HepG2 (cell line): ENCODE results near the gene PYGL. TPM values are rescaled to one million over a fixed set of nuclear protein-coding genes. Genes with fewer than 3 reads are reported as not detected.

Experiments used
- ARID5B ChIP-seq: IDR thresholded peaks from 2 replicates; pipeline ENCODE4 v1.4.0; 2020; ENCODE audit warnings: mild to moderate bottlenecking, missing genetic modification reagents
- BATF2 ChIP-seq: sonication (generic); formaldehyde crosslinking; IDR thresholded peaks from 2 replicates; pipeline ENCODE4 v1.8.0; 2022; ENCODE audit warnings: mild to moderate bottlenecking, missing genetic modification reagents, moderate library complexity
- BRCA1 ChIP-seq: sonication (generic); formaldehyde crosslinking; IDR thresholded peaks from 2 replicates; pipeline ENCODE4 v1.4.0; 2020; ENCODE audit warnings: missing genetic modification reagents
- CEBPG ChIP-seq: IDR thresholded peaks from 2 replicates; pipeline ENCODE4 v1.6.1; 2016
- EEA1 ChIP-seq: sonication (generic); formaldehyde crosslinking; IDR thresholded peaks from 2 replicates; pipeline ENCODE4 v1.5.1; 2020; ENCODE audit warnings: mild to moderate bottlenecking, missing genetic modification reagents, borderline replicate concordance
- FOXA1 ChIP-seq, 2 experiments: fragments of 450-650 bp in 1 of 2; sonication (generic) in 1 of 2; formaldehyde crosslinking in 1 of 2; IDR thresholded peaks; 2 replicates each; pipeline versions ENCODE4 v1.4.0 to v1.6.1; 2016 to 2020; ENCODE audit warnings: missing genetic modification reagents in 1 of 2
- FOXP4 ChIP-seq: sonication (generic); formaldehyde crosslinking; IDR thresholded peaks from 2 replicates; pipeline ENCODE4 v1.4.0; 2020; ENCODE audit warnings: missing genetic modification reagents
- HDAC1 ChIP-seq: sonication (generic); formaldehyde crosslinking; IDR thresholded peaks from 2 replicates; pipeline ENCODE4 v1.5.1; 2020; ENCODE audit warnings: mild to moderate bottlenecking, missing genetic modification reagents
- JUND ChIP-seq: sonication (generic); formaldehyde crosslinking; IDR thresholded peaks from 2 replicates; pipeline ENCODE4 v1.8.0; 2022; ENCODE audit warnings: mild to moderate bottlenecking, missing genetic modification reagents
- NCOA2 ChIP-seq: sonication (generic); formaldehyde crosslinking; IDR thresholded peaks from 2 replicates; pipeline ENCODE4 v1.8.0; 2022; ENCODE audit warnings: inconsistent platforms
- NFE2L1 ChIP-seq: sonication (generic); formaldehyde crosslinking; IDR thresholded peaks from 2 replicates; pipeline ENCODE4 v1.4.0; 2020; ENCODE audit warnings: missing genetic modification reagents, mild to moderate bottlenecking, borderline replicate concordance
- POLR2G ChIP-seq: fragments of 200-400 bp; formaldehyde crosslinking; IDR thresholded peaks from 2 replicates; pipeline ENCODE4 v1.6.1; 2018; ENCODE audit warnings: mild to moderate bottlenecking, low read depth, low read length, moderate library complexity
- SETDB1 ChIP-seq: sonication (generic); formaldehyde crosslinking; IDR thresholded peaks from 2 replicates; pipeline ENCODE4 v1.5.1; 2020; ENCODE audit warnings: missing genetic modification reagents, mild to moderate bottlenecking, borderline replicate concordance
- SMARCC2 ChIP-seq: fragments of 450-650 bp; IDR thresholded peaks from 2 replicates; pipeline ENCODE4 v1.6.1; 2017; ENCODE audit warnings: antibody characterized with exemption, mild to moderate bottlenecking
- TFDP1 ChIP-seq: IDR thresholded peaks from 2 replicates; pipeline ENCODE4 v1.6.1; 2016; ENCODE audit warnings: missing compliant biosample characterization, missing genetic modification reagents, borderline replicate concordance
- ZBTB39 ChIP-seq: sonication (generic); formaldehyde crosslinking; IDR thresholded peaks from 2 replicates; pipeline ENCODE4 v1.5.0; 2020; ENCODE audit warnings: missing genetic modification reagents
- ZFX ChIP-seq: sonication (generic); formaldehyde crosslinking; IDR thresholded peaks from 2 replicates; pipeline ENCODE4 v1.4.0; 2020; ENCODE audit warnings: mild to moderate bottlenecking, low read depth, missing genetic modification reagents, moderate library complexity
- ZNF367 ChIP-seq: sonication (generic); formaldehyde crosslinking; IDR thresholded peaks from 2 replicates; pipeline ENCODE4 v1.4.0; 2020; ENCODE audit warnings: missing genetic modification reagents, borderline replicate concordance
- ZNF614 ChIP-seq: IDR thresholded peaks from 2 replicates; pipeline ENCODE4 v1.6.1; 2018; ENCODE audit warnings: missing biosample characterization, missing genetic modification reagents, inconsistent platforms, borderline replicate concordance
- ZNF788 ChIP-seq: sonication (generic); formaldehyde crosslinking; IDR thresholded peaks from 2 replicates; pipeline ENCODE4 v1.5.0; 2020; ENCODE audit warnings: mild to moderate bottlenecking, missing genetic modification reagents, borderline replicate concordance
- polyA plus RNA-seq, 8 experiments: library from polyadenylated mRNA; depleted of rRNA in 3 of 8; stranded (reverse) in 7 of 8; unstranded in 1 of 8; fragments of >200 nt; fragmentation: Illumina TruSeq in 4 of 8; extraction: Trizol in 4 of 8; gene quantifications; 2 replicates each; pipeline versions ENCODE4 v1.2.1 to v1.2.3, GENCODE V29; 2011 to 2016; ENCODE audit warnings: low read depth in 4 of 8, missing spikeins in 1 of 8, mixed read lengths in 1 of 8; ENCODE audit not compliant: insufficient read depth in 1 of 8
- total RNA-seq, 5 experiments: library from RNA; depleted of rRNA; stranded (reverse); fragments of >200 nt; fragmentation: Illumina TruSeq; extraction: Trizol; gene quantifications; 2 replicates each; pipeline ENCODE4 v1.2.3, GENCODE V29; 2016; ENCODE audit warnings: low read depth in 1 of 5

Gene PYGL
- total and polyA plus RNA-seq, 2 of the 13 experiments (the other 11 are each of a cell fraction or from before 2014, with no cell fraction given) = 98.4 to 110 TPM

- TF ChIP-seq FOXP4 (CRISPR knock-in tag) (peak; percentile 34; the same call in 1 of the 2 replicates), NCOA2 (CRISPR knock-in tag) (0 out of 2 replicates have a peak, but pooled peaks have one; percentile 52), ARID5B (CRISPR knock-in tag) (peak; percentile 79), EEA1 (CRISPR knock-in tag) (no peak), SMARCC2 (no peak), TFDP1 (peak; percentile 31; the same call in 1 of the 2 replicates), ZNF788 (no peak), CEBPG (CRISPR knock-in tag) (peak; percentile 89), BATF2 (CRISPR knock-in tag) (no peak), POLR2G (no peak), ZBTB39 (CRISPR knock-in tag) (no peak), FOXA1 (IDR thresholded peaks at IDR 0.05) (no peak), FOXA1 (CRISPR knock-in tag; IDR thresholded peaks at IDR 0.05) (0 out of 2 replicates have a peak, but pooled peaks have one; percentile 19), NFE2L1 (CRISPR knock-in tag) (no peak), HDAC1 (peak; percentile 46; the same call in 1 of the 2 replicates), JUND (CRISPR knock-in tag) (0 out of 2 replicates have a peak, but pooled peaks have one; percentile 27), SETDB1 (CRISPR knock-in tag) (no peak), BRCA1 (CRISPR knock-in tag) (no peak), ZNF367 (CRISPR knock-in tag) (no peak), ZFX (peak; percentile 49), ZNF614 (CRISPR knock-in tag) (peak; percentile 38; the same call in 1 of the 2 replicates)
Observed at GRCh38 chr14:50892255-50892654, 52.0 kb downstream of the PYGL start (continued).
